T1000 (cell line): ENCODE results near the gene TEX10.
A peak's percentile ranks its signal among the peaks of the same experiment; 100 is the strongest.
"Not testable (repeated sequence)": the region's sequence is repeated elsewhere in the genome, so short reads cannot be mapped to it uniquely, and the experiment has no call there.

Experiments used
- DNase-seq: peaks from one replicate; lab custom pipeline; 2025; ENCODE audit warnings: mixed read lengths; lab: John Stamatoyannopoulos, UW

Gene TEX10

GRCh38 chr9:100352727-100353505 lies at the start of gene TEX10:
Gene TEX10, minus strand, starts transcription at chr9:100352942. Its CDS starts 3,579 bp downstream, at chr9:100349363.
- peak; percentile 68 for DNase-seq

GRCh38 chr9:100401042-100401441 lies 48.3 kb upstream of the TEX10 start:
- no peak for DNase-seq

- DNase-seq: no peak
Measured at GRCh38 chr9:100397529-100398266, 45.0 kb upstream of the TEX10 start.

- DNase-seq: no peak
Measured at GRCh38 chr9:100396769-100397168, 44.0 kb upstream of the TEX10 start.

GRCh38 chr9:100394816-100395215 lies 42.1 kb upstream of the TEX10 start:
- no peak for DNase-seq

- no peak for DNase-seq
Measured at GRCh38 chr9:100394032-100394695, 41.4 kb upstream of the TEX10 start.

GRCh38 chr9:100392989-100393388 lies 40.2 kb upstream of the TEX10 start:
- not testable (repeated sequence) for DNase-seq

GRCh38 chr9:100379862-100380261 lies 27.1 kb upstream of the TEX10 start:
- no peak for DNase-seq

- no peak for DNase-seq
Measured at GRCh38 chr9:100377015-100377414, 24.3 kb upstream of the TEX10 start.

- DNase-seq: no peak
Measured at GRCh38 chr9:100375658-100376057, 22.9 kb upstream of the TEX10 start.

GRCh38 chr9:100372648-100373047 lies 19.9 kb upstream of the TEX10 start:
- no peak for DNase-seq

GRCh38 chr9:100370064-100370723 lies 17.5 kb upstream of the TEX10 start:
- DNase-seq: no peak

- no peak for DNase-seq
Measured at GRCh38 chr9:100368672-100369071, 15.9 kb upstream of the TEX10 start.

- no peak for DNase-seq
Measured at GRCh38 chr9:100366121-100366520, 13.4 kb upstream of the TEX10 start.

- no peak for DNase-seq
Measured at GRCh38 chr9:100364013-100364412, 11.3 kb upstream of the TEX10 start.

GRCh38 chr9:100359057-100359456 lies 6.3 kb upstream of the TEX10 start:
- no peak for DNase-seq

- DNase-seq: no peak
Measured at GRCh38 chr9:100357501-100357900, 4.8 kb upstream of the TEX10 start.

- no peak for DNase-seq
Measured at GRCh38 chr9:100355561-100355960, 2.8 kb upstream of the TEX10 start.

GRCh38 chr9:100354121-100354800 lies 1.5 kb upstream of the TEX10 start:
- DNase-seq: no peak

GRCh38 chr9:100352201-100352726 lies 478 bp downstream of the TEX10 start:
- DNase-seq: peak; percentile 33

GRCh38 chr9:100351508-100351907 lies 1.2 kb downstream of the TEX10 start:
- DNase-seq: no peak
